Thoracic aorta (tissue), 2 donors: ENCODE results near the gene TET3. TPM values are rescaled to one million over a fixed set of nuclear protein-coding genes. Genes with fewer than 3 reads are reported as not detected.

ENCODE experiments used
- ATAC-seq: fragments of 150-250 bp; one replicate; pipeline ENCODE4 v1.8.0; 2017; ENCODE audit warnings: low read depth; ENCODE audit not compliant: insufficient number of reproducible peaks, low FRiP score
- DNase-seq: peaks from one replicate; pipeline ENCODE4 v3.0.0-alpha.2; 2020; ENCODE audit warnings: low spot score
- H3K27ac ChIP-seq, 2 donors: fragments of 200-600 bp; sonication (generic); 1 replicate in 1 of 2; 2 replicates in 1 of 2; pipeline ENCODE4 v1.5.1; 2016; ENCODE audit warnings: mild to moderate bottlenecking in 2 of 2, moderate library complexity in 2 of 2
- H3K27me3 ChIP-seq: fragments of 200-600 bp; sonication (generic); replicated peaks from 2 replicates; pipeline ENCODE4 v1.6.0; 2016; ENCODE audit warnings: mild to moderate bottlenecking; ENCODE audit not compliant: insufficient read depth
- H3K36me3 ChIP-seq: fragments of 200-600 bp; sonication (generic); one replicate; pipeline ENCODE4 v1.5.1; 2016
- H3K4me1 ChIP-seq, 2 donors: fragments of 200-600 bp; sonication (generic); 1 replicate in 1 of 2; 2 replicates in 1 of 2; pipeline versions ENCODE4 v1.5.1 to v1.6.0; 2016; ENCODE audit warnings: low read depth in 2 of 2, mild to moderate bottlenecking in 1 of 2; ENCODE audit not compliant: control insufficient read depth in 1 of 2
- H3K4me3 ChIP-seq: fragments of 200-600 bp; sonication (generic); 2 replicates; pipeline ENCODE4 v1.5.1; 2016; ENCODE audit warnings: mild to moderate bottlenecking
- H3K9me3 ChIP-seq: fragments of 200-600 bp; sonication (generic); 2 replicates; pipeline ENCODE4 v1.5.1; 2016
- total RNA-seq, 2 donors: library from RNA; depleted of rRNA; stranded (reverse); fragments of >200 nt; gene quantifications; one replicate each; pipeline versions ENCODE4 v1.1.0 to v1.2.3, GENCODE V29; 2016
- TF ChIP-seq, protein P1 (sequence below): fragments of 200-600 bp; sonication (generic); IDR thresholded peaks from one replicate; pipeline ENCODE4 v1.5.1; 2019; ENCODE audit warnings: antibody characterized with exemption

The TET3 gene
- total RNA-seq, 2 donors from 2014 or later, result 8.7 to 15.8 TPM

DNA sequence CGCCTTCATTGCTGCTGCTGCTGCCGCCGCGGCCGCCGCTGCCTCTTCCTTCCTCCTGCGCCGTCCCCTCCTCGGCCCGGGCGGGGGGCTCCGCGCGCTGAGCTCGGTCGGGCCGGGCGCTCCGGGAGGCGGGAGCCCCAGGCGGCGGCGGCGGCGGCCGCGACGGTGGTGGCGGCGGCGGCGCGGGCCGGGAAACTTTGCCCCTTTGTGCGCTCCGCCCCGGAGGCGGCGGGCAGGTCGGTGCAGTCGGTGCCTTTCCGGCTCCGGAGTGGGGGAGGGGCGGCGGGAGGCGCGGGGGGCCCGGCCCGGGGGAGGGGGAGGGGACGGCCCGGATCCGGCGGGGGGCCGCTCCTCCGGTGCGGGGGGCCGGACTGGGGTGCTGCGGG is 205 bp downstream of the TET3 start:
- DNase-seq (no peak), ATAC-seq (no peak)
- Histone ChIP-seq H3K27ac (no peak overlapping the region), H3K9me3 (no peaks in the 10 kb centered on the region), H3K36me3 (no peaks in the 10 kb centered on the region), H3K27me3 (no peaks in the 10 kb centered on the region), H3K4me1 (peaks cover 29 to 68% of the 10 kb centered on the region in 2 donors), H3K4me3 (peak overlapping the region; percentile 78)
- TF ChIP-seq, protein P1, sequence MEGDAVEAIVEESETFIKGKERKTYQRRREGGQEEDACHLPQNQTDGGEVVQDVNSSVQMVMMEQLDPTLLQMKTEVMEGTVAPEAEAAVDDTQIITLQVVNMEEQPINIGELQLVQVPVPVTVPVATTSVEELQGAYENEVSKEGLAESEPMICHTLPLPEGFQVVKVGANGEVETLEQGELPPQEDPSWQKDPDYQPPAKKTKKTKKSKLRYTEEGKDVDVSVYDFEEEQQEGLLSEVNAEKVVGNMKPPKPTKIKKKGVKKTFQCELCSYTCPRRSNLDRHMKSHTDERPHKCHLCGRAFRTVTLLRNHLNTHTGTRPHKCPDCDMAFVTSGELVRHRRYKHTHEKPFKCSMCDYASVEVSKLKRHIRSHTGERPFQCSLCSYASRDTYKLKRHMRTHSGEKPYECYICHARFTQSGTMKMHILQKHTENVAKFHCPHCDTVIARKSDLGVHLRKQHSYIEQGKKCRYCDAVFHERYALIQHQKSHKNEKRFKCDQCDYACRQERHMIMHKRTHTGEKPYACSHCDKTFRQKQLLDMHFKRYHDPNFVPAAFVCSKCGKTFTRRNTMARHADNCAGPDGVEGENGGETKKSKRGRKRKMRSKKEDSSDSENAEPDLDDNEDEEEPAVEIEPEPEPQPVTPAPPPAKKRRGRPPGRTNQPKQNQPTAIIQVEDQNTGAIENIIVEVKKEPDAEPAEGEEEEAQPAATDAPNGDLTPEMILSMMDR, result no peak

DNA sequence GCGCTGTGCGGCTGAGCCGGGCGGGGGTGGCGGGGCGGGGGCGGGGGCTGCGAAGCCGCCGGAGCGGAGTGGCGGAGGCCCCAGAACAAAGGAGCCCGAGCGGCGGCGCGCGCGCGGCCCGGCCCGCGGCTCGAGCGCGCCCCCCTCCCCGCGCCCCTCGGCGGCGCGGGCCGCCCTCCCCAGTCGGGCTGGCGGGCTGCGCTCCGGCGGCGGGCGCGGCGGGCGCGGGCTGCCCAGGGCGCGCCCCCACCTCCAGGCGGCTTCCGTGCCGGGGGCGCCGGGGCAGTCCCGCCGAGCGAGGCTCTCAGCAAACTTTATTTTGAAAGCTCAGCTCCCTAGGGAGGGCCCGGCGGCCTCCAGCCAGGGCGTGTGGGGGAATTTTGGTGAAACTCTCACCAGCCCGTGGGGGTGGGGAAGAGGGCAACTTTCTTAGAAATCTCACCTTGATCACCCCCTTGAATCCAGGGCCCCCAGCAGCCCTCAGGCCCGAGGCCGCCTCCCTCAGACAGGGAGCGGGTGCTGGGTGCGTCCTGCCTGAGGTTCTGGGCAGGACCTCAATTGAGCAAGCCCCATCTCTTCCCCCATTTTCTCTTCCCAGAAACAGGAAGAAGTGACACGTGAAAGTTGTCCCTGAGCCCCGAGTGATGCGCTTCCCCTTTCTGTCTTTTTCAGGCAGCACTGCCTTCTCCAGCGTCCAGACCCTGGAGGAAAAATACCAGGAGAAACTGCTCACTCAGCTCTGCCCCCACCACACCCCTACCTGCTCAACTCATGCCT is 786 bp downstream of the TET3 start:
- Histone ChIP-seq H3K4me1 (peaks cover 29 to 68% of the 10 kb centered on the region in 2 donors), H3K36me3 (no peaks in the 10 kb centered on the region), H3K9me3 (no peaks in the 10 kb centered on the region), H3K4me3 (peak overlapping the region; percentile 78), H3K27ac (no peak overlapping the region), H3K27me3 (no peaks in the 10 kb centered on the region)
- no peak for DNase-seq
- no peak for ATAC-seq
- TF ChIP-seq, protein P1, result no peak

DNA sequence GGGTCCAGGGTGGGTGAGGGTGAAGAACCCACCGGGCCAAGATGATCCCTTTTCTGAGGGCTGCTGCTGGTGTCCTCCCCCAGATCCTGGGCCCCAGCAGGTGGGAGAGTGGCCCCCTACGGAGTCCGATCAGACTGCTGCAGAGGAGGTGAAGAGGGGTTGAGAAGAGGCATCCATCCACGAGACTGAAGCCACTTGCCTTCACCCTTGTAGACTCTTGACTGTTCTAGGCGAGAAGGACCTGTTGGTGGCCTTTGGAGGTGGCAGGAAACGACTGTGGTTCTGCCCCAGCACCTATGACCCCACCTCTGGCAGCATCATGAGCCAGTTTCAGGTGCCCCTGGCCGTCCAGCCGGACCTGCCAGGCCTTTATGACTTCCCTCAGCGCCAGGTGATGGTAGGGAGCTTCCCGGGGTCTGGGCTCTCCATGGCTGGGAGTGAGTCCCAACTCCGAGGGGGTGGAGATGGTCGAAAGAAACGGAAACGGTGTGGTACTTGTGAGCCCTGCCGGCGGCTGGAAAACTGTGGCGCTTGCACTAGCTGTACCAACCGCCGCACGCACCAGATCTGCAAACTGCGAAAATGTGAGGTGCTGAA is 1.5 kb downstream of the TET3 start:
- Histone ChIP-seq H3K27ac (no peak overlapping the region), H3K36me3 (no peaks in the 10 kb centered on the region), H3K27me3 (no peaks in the 10 kb centered on the region), H3K4me1 (peaks cover 25 to 62% of the 10 kb centered on the region in 2 donors), H3K9me3 (no peaks in the 10 kb centered on the region), H3K4me3 (peak overlapping the region; percentile 70)
- TF ChIP-seq, protein P1, result no peak
- DNase-seq (no peak), ATAC-seq (no peak)

DNA sequence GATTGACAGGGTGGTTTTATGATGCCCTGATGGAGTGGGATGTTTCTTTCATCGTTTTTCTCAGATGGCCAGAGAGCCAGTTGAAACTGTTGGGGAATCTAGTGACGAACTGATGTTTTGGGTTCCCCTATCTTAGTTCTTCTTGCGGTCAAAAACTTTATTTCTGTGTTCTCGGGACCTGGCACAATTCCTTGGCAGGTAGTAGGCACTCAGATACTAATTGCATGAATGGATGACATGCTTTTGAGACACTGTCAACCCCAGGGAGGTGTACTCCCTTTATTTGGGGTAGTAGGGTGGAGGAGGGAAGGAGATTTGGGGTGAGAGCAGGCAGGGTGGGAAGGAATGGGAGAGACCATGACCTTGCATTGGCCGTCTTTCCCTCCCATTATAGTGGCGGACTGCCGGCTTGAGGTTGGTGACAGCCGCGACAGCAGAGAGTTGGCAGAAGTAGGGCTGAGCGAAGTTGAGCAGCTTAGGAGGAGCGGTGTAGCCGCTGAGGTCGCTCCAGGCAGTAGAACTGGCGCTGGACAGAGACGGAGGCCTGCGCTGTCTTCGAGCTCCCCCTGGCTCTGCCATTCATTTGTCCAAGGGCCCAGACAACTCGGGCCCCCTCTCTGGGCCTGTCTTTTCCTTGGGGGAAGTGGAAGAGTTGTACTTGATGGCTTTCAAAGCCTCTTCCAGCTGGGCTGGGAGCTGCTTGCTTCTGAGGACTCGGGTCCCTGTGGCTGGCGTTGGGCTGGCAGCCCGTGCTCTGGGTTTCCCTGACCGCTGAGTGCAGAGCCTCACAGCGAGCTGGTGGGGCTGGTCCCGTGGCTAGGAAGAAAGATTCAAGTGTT is 2.6 kb downstream of the TET3 start:
- no peak for DNase-seq
- ATAC-seq, result no peak
- H3K4me3 ChIP-seq, result peak overlapping the region; percentile 70

More for the DNA sequence above, 2.6 kb downstream of the TET3 start:
- H3K9me3 ChIP-seq, result no peaks in the 10 kb centered on the region
- no peaks in the 10 kb centered on the region for H3K27me3 ChIP-seq
- no peaks in the 10 kb centered on the region for H3K36me3 ChIP-seq
- peaks cover 18 to 51% of the 10 kb centered on the region in 2 donors for H3K4me1 ChIP-seq
- no peak overlapping the region for H3K27ac ChIP-seq
- TF ChIP-seq, protein P1, result no peak
